ENCODE data around the gene RPUSD3.

Gene RPUSD3

GRCh38 chr3:9828801-9829755 is 14.7 kb downstream of the RPUSD3 start:
- no peak for DNase-seq

GRCh38 chr3:9826815-9827573 is 16.8 kb downstream of the RPUSD3 start:
- DNase-seq: peak in 1 of 2 experiments; percentile 22

DNA sequence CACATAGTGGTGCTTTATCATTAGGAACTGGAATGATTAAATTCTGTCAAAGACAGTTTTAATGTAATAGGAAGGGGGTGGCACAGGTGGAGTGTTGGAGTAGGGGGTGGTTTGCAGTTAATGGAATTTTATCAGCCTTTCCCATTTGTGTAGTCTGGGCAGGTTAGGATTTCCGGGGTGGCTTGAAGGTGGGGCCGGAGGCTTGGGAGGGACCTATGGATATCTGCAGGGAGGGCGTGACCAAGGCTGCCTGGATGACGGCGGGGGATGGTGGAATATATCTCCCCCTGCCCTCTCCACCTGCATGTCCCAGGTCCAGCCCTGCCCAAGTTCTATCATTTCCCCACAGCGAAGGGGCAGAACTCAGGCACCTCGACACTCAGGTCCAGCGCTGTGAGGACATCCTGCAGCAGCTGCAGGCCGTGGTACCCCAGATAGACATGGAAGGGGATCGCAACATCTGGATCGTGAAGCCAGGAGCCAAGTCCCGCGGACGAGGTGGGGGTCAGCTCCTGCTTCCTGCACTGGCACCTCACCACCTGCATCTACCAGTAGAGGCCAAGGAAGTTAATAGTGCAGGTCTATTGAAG is 18.3 kb downstream of the RPUSD3 start:
- DNase-seq: no peak

DNA sequence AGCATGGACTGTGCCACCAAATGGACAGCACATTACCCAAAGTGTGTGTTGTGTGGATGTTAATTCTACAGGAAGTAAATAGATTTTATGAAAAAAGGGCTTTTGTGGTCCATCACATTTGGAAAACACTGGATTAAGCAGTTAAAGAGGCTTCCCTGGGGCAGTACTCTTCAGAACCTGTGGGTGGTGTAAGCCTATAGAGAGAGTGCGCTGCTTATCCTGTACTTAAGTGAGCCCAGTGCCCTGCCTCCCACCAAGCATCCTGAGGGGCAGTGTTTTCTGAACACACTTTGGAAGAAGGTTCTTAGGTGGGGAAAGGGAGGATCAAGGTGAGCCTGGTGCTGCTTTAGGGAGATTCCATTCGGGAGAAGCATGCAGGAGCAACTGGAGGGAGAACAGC is 22.9 kb downstream of the RPUSD3 start:
- no peak for DNase-seq

- DNase-seq: no peak
These were observed 23.3 kb downstream of the RPUSD3 start for GRCh38 chr3:9820543-9820942.

DNA sequence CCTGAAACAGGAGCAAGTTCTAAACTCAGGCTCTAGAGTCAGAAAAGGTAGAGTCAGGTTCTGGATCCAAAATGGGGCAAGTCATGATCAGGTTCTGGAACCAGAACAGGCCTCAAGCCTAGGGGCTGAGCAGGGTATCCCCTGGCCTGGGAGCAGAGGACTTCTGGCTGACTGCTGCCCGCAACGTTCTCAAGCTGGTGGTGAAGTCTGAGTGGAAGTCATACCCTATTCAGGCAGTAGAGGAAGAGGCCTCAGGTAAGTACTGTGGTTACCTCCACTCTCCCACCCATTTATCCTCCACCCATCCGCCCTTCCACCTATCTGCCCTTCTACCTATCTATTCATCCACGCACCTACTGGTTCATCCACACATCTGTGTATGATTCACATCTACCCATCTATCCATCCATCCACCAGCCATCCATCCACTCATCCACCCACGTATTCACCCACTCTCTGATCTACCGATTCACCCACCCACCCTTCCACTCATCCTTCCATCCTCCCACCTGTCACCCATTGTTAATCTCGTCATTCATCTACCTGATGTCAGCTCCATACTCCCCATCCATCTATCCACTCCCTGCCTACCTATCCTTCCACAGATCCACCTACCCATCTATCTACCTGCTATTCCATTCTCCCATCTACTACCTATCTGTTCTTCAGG is 25.0 kb downstream of the RPUSD3 start:
- no peak for DNase-seq

DNA sequence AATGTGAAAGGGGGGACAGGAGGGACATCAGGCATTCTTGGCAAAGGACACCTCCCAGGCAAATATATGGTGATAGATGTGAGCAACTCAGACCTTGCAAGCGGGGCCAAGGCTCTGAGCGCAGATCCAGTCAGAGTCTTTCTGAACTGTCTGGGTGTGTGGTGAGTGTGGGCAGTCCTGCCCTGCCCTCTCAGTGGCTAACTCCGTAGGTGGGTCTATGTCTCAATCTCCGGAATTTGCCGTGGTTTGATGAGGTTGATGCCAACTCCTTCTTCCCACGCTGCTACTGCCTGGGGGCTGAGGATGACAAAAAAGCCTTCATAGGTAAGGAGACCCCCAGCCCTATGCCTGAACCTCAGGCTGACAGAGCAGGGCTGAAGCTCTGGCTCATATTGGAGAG is 26.4 kb downstream of the RPUSD3 start:
- no peak for DNase-seq

GRCh38 chr3:9815986-9816385 is 27.8 kb downstream of the RPUSD3 start:
- no peak for DNase-seq

DNA sequence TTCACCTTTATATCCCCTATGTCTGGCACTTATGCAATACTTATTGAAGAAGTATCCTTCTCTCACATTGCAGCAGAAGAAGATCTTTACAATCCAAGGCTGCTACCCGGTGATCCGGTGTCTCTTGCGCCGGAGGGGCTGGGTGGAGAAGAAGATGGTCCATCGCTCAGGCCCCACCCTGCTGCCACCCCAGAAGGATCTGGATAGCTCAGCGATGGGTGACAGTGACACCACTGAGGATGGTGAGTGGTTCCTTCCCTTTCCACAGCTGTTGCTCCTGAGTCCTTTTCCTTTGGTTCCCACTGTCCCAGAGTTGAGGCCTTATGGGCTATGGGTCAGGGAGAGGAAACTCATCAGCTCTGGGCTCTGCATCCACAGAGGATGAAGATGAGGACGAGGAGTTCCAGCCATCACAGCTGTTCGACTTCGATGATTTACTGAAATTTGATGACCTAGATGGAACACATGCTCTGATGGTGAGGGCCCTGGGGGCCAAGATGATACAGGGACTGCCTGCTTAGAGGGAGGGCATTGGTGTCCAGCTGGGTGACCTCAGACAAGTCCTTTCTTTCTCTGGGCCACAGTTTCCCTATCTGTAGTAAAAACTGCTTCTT is 30.8 kb downstream of the RPUSD3 start:
- DNase-seq: no peak

DNA sequence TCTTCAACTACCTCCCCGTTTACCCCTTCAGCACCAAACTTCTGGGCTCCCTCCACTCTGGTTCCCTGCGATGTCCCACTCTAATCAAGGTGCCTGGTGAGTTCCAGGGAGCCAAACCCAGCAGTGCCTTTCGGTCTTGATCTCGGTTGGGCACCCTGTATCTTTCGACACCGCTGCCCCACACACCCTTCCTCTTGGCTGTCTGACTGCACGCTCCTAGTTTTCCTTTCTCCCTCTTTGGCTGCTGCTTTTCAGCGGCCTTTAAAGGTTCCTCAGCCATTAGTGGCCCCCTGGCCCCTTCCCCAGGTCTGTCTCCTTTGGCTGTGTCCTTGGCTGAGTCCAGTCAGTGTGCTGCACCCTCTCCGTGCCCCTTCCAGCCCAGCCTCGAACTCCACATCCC is 33.0 kb downstream of the RPUSD3 start:
- DNase-seq: no peak

DNA sequence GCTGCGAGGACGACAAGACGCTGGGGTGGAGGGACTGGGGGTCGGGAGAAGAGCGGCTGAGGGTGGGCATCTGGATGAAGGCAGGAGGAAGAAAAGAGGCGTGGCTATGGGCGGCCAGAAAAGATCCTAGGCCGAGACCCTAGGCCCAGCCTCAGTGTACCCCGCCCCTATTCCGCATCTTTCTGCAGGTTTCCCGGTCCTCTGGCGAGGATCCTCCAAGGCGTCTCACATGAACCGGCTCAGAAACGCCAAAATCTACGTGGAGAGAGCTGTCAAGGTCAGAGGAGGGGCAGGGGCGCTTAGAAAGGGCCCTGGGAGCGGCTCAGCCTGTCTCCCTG is 33.4 kb downstream of the RPUSD3 start:
- no peak for DNase-seq

DNA sequence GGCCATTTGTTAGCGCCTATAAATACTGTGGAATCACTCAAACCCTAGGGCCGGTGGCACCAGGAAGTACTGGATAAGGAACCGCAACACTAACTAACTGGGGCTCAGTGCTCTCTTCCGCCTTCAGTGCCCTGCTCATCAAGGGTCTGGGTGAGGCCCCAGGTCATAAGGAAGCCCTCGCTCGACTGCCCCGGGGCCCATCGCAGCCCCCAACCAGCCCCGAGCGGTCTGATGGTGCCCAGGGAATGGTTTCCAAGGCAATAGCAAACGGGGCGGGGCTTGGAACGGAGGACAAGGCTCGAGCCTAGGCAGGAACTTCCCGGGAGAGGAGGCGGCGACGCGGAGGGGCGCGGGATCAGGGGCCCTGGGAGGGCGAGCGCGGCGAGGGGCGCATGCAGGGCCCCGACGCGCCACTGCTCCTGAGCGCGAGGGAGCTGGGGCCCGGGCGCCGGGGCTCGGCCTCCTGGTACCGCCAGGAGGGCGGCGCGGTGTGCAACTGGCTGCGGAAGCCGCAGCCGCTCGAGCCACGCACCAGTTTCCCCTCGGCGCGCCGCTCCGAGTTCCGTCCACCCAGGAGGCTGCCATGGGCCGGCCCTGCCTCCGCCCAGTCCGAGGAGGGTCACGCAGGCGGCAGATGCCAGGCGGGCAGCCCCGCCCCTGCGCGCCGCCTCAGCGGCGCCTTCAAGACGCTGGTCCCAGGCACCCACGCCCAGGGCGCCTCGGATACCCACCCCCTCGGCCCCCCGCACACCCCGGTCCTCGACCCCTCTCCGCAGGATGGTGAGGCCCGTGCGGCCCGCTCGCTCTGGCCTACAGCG is 34.0 kb downstream of the RPUSD3 start, which contains the start of gene TTLL3:
TTLL3 (plus strand) TSS at position 648 of the 818 bp plus-strand sequence. CDS start 400 bp downstream, outside the sequence.
- DNase-seq: peak; percentile 56 to 59

DNA sequence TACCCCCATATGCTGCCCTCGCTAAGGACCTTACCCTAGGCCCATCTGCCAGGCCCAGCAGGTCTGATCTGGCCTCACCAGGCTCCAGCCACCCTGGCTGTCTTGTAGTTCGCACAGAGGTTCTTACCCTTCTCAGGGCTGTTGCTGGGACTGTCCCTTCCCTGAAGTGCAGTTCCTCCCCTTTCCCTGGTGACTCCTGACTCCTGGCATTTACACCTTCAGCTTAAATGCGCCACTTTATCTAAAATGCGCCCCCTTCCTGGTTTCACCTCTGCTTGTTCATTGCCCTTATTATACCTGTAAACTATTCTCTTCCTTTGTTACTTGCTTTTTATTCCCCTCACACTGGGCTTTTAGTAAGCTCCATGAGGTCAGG is 34.6 kb downstream of the RPUSD3 start:
- DNase-seq: peak in 1 of 2 experiments; percentile 35

DNA sequence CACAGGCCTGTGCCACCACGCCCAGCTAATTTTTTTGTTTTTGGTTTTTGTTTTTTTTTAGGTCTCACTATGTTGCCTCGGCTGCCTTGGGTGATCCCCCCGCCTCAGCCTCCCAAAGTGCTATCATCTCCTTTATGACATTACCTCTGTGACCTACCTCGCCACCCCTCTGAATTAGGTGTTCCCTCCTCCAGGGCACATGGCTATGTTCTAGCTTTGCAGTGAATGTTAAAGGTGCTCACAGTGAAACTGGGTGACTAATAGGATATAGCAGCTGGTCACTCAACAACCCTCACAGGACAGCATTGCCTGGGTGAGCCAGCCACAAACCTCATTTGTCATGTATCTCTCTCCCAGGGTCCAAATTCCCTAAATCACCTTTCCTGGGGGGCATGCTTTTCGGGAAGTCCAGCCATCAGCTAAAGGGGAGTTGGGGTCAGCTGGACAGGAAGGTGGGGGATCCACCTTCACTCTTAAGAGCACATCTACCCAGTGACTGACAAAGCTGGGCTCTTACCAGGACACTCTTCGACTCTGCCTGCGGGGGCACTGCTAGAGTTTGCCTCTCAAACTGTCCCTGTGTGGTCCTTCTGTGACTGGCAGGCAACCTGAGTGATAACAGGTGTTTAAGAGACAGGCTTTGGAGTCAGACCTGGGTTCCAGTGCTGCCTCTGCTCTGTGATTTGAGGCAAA is 35.3 kb downstream of the RPUSD3 start:
- DNase-seq: peak; percentile 43 to 57

- DNase-seq: no peak
These were observed 35.8 kb downstream of the RPUSD3 start for GRCh38 chr3:9807981-9808344.

- DNase-seq: no peak
These were observed 36.9 kb downstream of the RPUSD3 start for GRCh38 chr3:9806688-9807589.

- no peak for DNase-seq
These were observed 37.7 kb downstream of the RPUSD3 start for GRCh38 chr3:9806137-9806536.

DNA sequence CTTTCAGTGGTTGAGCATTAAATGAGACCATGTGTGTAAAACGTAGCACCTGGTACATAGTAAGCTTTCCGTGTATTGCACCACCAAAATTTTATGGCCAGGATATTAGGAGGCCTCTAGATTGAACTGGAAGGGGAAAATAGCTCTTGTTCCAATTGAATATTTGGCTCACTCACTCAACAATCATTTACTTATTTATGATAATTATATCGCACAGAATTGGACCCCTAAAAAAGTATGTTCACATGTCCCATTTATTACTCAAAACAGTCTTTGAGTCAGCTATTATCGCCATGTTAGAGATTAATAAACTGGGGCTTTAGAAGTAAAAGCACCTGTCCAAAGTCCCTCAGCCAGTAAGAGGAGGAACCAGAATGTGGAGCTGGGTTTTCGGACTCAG is 38.8 kb downstream of the RPUSD3 start:
- DNase-seq: no peak

- no peak for DNase-seq
These were observed 40.3 kb downstream of the RPUSD3 start for GRCh38 chr3:9803494-9803893.

DNA sequence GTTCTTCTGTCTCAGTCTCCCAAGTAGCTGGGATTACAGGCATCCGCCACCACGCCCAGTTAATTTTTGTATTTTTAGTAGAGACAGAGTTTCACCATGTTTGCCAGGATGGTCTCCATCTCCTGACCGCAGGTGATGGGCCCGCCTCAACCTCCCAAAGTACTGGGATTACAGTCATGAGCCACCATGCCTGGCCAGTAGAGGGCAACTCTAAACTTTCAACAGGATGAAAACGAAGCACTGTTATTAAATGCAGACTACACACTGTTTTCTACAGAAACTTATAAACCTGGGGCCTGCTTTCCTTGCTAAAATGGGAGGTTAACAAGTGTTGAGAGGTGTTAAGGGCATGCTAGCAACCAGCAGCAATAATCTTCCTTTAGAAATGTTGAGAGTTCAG is 43.3 kb downstream of the RPUSD3 start:
- DNase-seq: no peak
